ENCODE results near the gene CIBAR2.

DNA sequence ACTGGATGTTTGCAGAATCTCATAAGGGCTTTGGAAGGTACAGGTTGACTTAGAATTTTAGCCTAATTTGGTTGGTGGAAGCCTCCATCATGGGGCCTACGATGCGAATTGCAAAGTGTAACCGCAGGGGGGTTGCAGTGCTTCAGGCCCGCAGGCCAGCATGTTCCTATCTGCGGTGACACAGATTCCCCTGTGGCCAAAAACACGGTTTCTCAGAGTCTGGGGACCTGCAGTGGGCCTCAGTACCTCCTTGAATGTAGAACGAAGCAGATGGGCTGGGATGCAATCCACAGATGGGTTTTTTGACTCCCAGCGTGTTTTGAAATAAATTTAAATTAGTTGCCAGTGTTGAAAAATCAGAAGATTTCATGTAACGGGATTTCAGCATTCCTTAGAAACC lies 49.9 kb downstream of the CIBAR2 start:
- TF ChIP-seq CTCF (IDR thresholded peaks at IDR 0.05) (no peak), POLR2A (IDR thresholded peaks at IDR 0.05) (no peak), EP300 (IDR thresholded peaks at IDR 0.05) (no peak)

Measured in ovary (tissue), 3 donors.